ENCODE measurements around the gene CTSC.
"Not testable (repeated sequence)": the region's sequence is repeated elsewhere in the genome, so short reads cannot be mapped to it uniquely, and the experiment has no call there.

Gene CTSC

GRCh38 chr11:88348870-88349269 lies 11.3 kb upstream of the CTSC start:
- DNase-seq, result no peak

GRCh38 chr11:88345949-88346348 lies 8.4 kb upstream of the CTSC start:
- no peak for DNase-seq

GRCh38 chr11:88345408-88345807 lies 7.9 kb upstream of the CTSC start:
- no peak for DNase-seq

GRCh38 chr11:88344869-88345268 lies 7.3 kb upstream of the CTSC start:
- no peak for DNase-seq

GRCh38 chr11:88341522-88342251 lies 4.2 kb upstream of the CTSC start:
- DNase-seq, result no peak

GRCh38 chr11:88340366-88340935 lies 2.9 kb upstream of the CTSC start:
- no peak for DNase-seq

- no peak for DNase-seq
These were observed 592 bp upstream of the CTSC start for GRCh38 chr11:88337987-88338668.

GRCh38 chr11:88335284-88335683 lies 2.3 kb downstream of the CTSC start:
- no peak for DNase-seq

- DNase-seq, result no peak
These were observed 3.7 kb downstream of the CTSC start for GRCh38 chr11:88333862-88334261.

GRCh38 chr11:88332851-88333250 lies 4.7 kb downstream of the CTSC start:
- DNase-seq, result no peak

GRCh38 chr11:88330826-88331428 lies 6.6 kb downstream of the CTSC start:
- DNase-seq, result no peak

- DNase-seq, result no peak
These were observed 7.8 kb downstream of the CTSC start for GRCh38 chr11:88329563-88330250.

GRCh38 chr11:88327462-88328143 lies 9.9 kb downstream of the CTSC start:
- no peak for DNase-seq

GRCh38 chr11:88327061-88327460 lies 10.5 kb downstream of the CTSC start:
- DNase-seq, result no peak

GRCh38 chr11:88326099-88326498 lies 11.4 kb downstream of the CTSC start:
- DNase-seq, result no peak

- DNase-seq, result no peak
These were observed 12.8 kb downstream of the CTSC start for GRCh38 chr11:88324562-88325345.

GRCh38 chr11:88322881-88323280 lies 14.7 kb downstream of the CTSC start:
- DNase-seq, result not testable (repeated sequence)

- not testable (repeated sequence) for DNase-seq
These were observed 16.1 kb downstream of the CTSC start for GRCh38 chr11:88321412-88321811.

GRCh38 chr11:88320149-88320559 lies 17.4 kb downstream of the CTSC start:
- no peak for DNase-seq

- DNase-seq, result no peak
These were observed 19.5 kb downstream of the CTSC start for GRCh38 chr11:88318017-88318416.

- DNase-seq, result no peak
These were observed 20.0 kb downstream of the CTSC start for GRCh38 chr11:88317536-88317935.

GRCh38 chr11:88315981-88316441 lies 21.5 kb downstream of the CTSC start:
- DNase-seq, result no peak

Data from DMS153 (cell line).